A549 treated with GW870086 at 1 μM for 4 hours (cell line): ENCODE results near the gene CRYBG3. TPM values are rescaled to one million over a fixed set of nuclear protein-coding genes. Genes with fewer than 3 reads are reported as not detected.

ENCODE experiments used
- total RNA-seq: library from RNA; stranded (reverse); fragments of 200-300 nt; extraction: Qiagen RNA extraction; gene quantifications from 5 replicates; pipeline ENCODE4 v1.2.3, GENCODE V29; 2022; ENCODE audit warnings: low read depth

Gene CRYBG3
- total RNA-seq = 6.0 to 10.1 TPM (median 6.9 TPM) in 5 replicates

DNA sequence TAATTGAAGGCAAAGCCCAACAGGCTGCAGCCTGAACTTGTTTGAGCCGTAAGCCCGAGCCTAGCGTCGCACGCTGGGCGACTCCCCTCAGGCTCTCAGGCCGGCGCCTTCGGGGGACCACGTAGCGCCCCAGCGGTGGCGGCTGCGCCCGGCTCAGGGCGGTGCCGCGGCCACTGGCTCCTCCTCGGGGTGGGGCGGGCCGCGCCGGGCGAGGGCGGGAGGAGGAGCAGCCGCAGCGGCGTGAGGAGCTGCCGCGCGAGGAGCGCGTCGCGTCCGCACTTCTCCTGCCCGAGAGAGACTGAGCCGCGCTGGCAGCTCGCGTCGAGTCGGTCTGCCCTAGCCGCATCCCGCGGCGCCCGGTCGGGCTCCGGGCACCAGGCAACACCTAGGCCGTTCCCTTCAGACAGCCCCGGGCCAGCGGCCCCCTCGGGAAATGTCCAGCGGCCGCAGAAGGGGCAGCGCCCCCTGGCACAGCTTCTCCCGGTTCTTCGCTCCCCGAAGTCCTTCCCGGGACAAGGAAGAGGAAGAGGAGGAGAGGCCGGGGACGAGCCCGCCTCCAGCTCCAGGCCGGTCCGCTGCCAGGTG is at the start of gene CRYBG3:
Gene CRYBG3, plus strand, starts transcription at position 238 of the 585 bp plus-strand sequence. Its CDS starts 196 bp downstream, at position 434.

DNA sequence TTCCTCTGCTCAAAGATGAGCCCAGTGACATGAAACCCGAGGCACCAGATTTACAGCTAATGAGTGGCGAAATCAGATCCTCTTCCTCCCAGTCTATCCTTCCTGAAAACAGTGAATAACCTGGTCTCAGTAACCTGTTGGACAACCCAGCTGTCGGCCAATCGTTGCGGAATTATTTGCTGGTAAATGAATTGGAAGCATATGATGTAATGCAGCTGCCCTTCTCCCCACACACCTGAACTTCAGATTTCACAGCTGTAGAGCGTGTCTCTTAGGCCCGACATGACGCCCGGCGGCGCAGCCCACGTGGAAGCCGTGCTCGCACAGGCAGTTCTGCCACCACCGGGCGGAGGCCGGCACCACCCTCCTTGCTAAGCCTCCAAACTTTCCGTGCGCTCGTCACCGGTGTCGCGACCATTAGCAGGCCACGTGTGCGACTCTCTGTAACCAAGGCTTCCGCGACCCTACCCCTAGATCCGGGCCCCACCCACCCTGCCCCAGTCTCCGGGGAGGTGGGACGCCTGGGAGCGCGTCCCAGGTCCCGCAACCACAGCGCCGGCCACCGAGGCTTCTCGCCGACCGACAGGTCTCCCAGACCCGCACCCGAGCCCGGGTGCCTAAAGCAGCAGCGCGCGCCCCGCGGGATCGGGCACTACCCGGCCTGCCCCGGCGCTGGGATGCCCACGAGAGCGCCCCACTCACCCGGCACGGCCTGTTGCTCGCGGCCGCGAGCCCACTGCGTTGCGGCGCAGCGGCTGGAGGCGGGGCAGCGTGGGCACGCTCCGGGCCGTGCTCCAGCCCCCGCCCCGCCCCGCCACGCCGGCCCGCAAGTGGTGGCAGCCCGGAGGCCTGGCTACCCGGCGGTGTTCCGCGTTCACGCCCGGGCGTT is 150.1 kb downstream of the CRYBG3 start, which contains the start of gene RIOX2:
Gene RIOX2, minus strand, starts transcription at position 753 of the 889 bp plus-strand sequence. CDS start 4,838 bp downstream, outside the sequence.

Other genes starting within 250 kb of the CRYBG3 start
- 4.2 to 7.2 TPM (median 4.5 TPM) in 5 replicates for gene ARL6, start 57.3 kb upstream of the CRYBG3 start, total RNA-seq
- 27.6 to 31.6 TPM (median 29.3 TPM) in 5 replicates for gene RIOX2, start 150.4 kb downstream of the CRYBG3 start, total RNA-seq
- not detected in 5 replicates for gene GABRR3, start 213.3 kb downstream of the CRYBG3 start, total RNA-seq